ENCODE results near the gene NOP56. TPM values are rescaled to one million over a fixed set of nuclear protein-coding genes. Genes with fewer than 3 reads are reported as not detected.

NOP56 gene
- total RNA-seq = 100 to 1,000 TPM; 324 to 443 TPM

GRCh38 chr20:2651772-2652723, at the start of gene NOP56:
Gene NOP56, plus strand, starts transcription at chr20:2652632. Its CDS starts 29 bp downstream, at chr20:2652661.
- peak; percentile 96 to 99 for DNase-seq (ENCODE audit: low spot score in 2 of 2)
- Mint-ChIP-seq H3K27ac (peak within 1 kb of the TSS; percentile 89 to 95), H3K9me3 (no peaks in the 10 kb centered on the region), H3K36me3 (peaks cover 43 to 49% of the 10 kb centered on the region in 2 donors)
- ATAC-seq = peak; percentile 91 to 92

GRCh38 chr20:2602746-2603145, 49.7 kb upstream of the NOP56 start:
- Mint-ChIP-seq H3K27ac (no peak overlapping the region), H3K9me3 (peaks cover 6 to 8% of the 10 kb centered on the region in 2 donors), H3K36me3 (peaks cover 7% of the 10 kb centered on the region in 2 donors)
- DNase-seq (ENCODE audit: low spot score in 2 of 2) (no peak), ATAC-seq (no peak)

- no peak overlapping the region for H3K27ac Mint-ChIP-seq
- DNase-seq (ENCODE audit: low spot score in 2 of 2) (no peak), ATAC-seq (no peak)
- H3K9me3 Mint-ChIP-seq = peaks cover 6 to 12% of the 10 kb centered on the region in 2 donors
- peaks cover 7% of the 10 kb centered on the region in 2 donors for H3K36me3 Mint-ChIP-seq
Observed at GRCh38 chr20:2603816-2604505, 48.5 kb upstream of the NOP56 start.

- peaks cover 6 to 12% of the 10 kb centered on the region in 2 donors for H3K9me3 Mint-ChIP-seq
- ATAC-seq (no peak), DNase-seq (ENCODE audit: low spot score in 2 of 2) (no peak)
- no peak overlapping the region for H3K27ac Mint-ChIP-seq
- H3K36me3 Mint-ChIP-seq = peaks cover 7% of the 10 kb centered on the region in 2 donors
Observed at GRCh38 chr20:2604506-2604835, 48.0 kb upstream of the NOP56 start.

- H3K27ac Mint-ChIP-seq = no peak overlapping the region
- no peak for ATAC-seq
- peaks cover 6 to 12% of the 10 kb centered on the region in 2 donors for H3K9me3 Mint-ChIP-seq
- peaks cover 7% of the 10 kb centered on the region in 2 donors for H3K36me3 Mint-ChIP-seq
- no peak for DNase-seq (ENCODE audit: low spot score in 2 of 2)
Observed at GRCh38 chr20:2606507-2607006, 45.9 kb upstream of the NOP56 start.

GRCh38 chr20:2610326-2610725, 42.1 kb upstream of the NOP56 start:
- Mint-ChIP-seq H3K9me3 (peaks cover 6 to 12% of the 10 kb centered on the region in 2 donors), H3K36me3 (peaks cover 7% of the 10 kb centered on the region in 2 donors), H3K27ac (no peak overlapping the region)
- ATAC-seq = no peak
- no peak for DNase-seq (ENCODE audit: low spot score in 2 of 2)

- ATAC-seq = no peak
- Mint-ChIP-seq H3K36me3 (peaks cover 7% of the 10 kb centered on the region in 2 donors), H3K27ac (no peak overlapping the region), H3K9me3 (peaks cover 6 to 12% of the 10 kb centered on the region in 2 donors)
- DNase-seq (ENCODE audit: low spot score in 2 of 2) = no peak
Observed at GRCh38 chr20:2610941-2611720, 41.3 kb upstream of the NOP56 start.

- Mint-ChIP-seq H3K9me3 (peaks cover 5 to 11% of the 10 kb centered on the region in 2 donors), H3K36me3 (peaks cover 5% of the 10 kb centered on the region in 2 donors), H3K27ac (no peak overlapping the region)
- ATAC-seq = no peak
- DNase-seq (ENCODE audit: low spot score in 2 of 2) = no peak
Observed at GRCh38 chr20:2612073-2612472, 40.4 kb upstream of the NOP56 start.

- ATAC-seq = no peak
- H3K36me3 Mint-ChIP-seq = peaks cover 0 to 6% of the 10 kb centered on the region in 2 donors
Observed at GRCh38 chr20:2616634-2617033, 35.8 kb upstream of the NOP56 start.

GRCh38 chr20:2617099-2617714, 35.2 kb upstream of the NOP56 start:
- peaks cover 0 to 6% of the 10 kb centered on the region in 2 donors for H3K36me3 Mint-ChIP-seq
- ATAC-seq (no peak), DNase-seq (ENCODE audit: low spot score in 2 of 2) (no peak)
- no peaks in the 10 kb centered on the region for H3K9me3 Mint-ChIP-seq
- H3K27ac Mint-ChIP-seq = no peak overlapping the region

More at GRCh38 chr20:2616634-2617033, 35.8 kb upstream of the NOP56 start:
- Mint-ChIP-seq H3K27ac (no peak overlapping the region), H3K9me3 (no peaks in the 10 kb centered on the region)
- DNase-seq (ENCODE audit: low spot score in 2 of 2) = no peak

- peaks cover 0 to 6% of the 10 kb centered on the region in 2 donors for H3K36me3 Mint-ChIP-seq
- ATAC-seq (no peak), DNase-seq (ENCODE audit: low spot score in 2 of 2) (no peak)
- no peaks in the 10 kb centered on the region for H3K9me3 Mint-ChIP-seq
- no peak overlapping the region for H3K27ac Mint-ChIP-seq
Observed at GRCh38 chr20:2618815-2619214, 33.6 kb upstream of the NOP56 start.

- no peaks in the 10 kb centered on the region for H3K9me3 Mint-ChIP-seq
- peaks cover 0 to 6% of the 10 kb centered on the region in 2 donors for H3K36me3 Mint-ChIP-seq
- DNase-seq (ENCODE audit: low spot score in 2 of 2) (no peak), ATAC-seq (no peak)
- peak overlapping the region in 1 of 2 donors; percentile 31 for H3K27ac Mint-ChIP-seq
Observed at GRCh38 chr20:2619337-2619736, 33.1 kb upstream of the NOP56 start.

- DNase-seq (ENCODE audit: low spot score in 2 of 2) = no peak
- ATAC-seq = peak in 1 of 2 donors; percentile 56
- no peaks in the 10 kb centered on the region for H3K9me3 Mint-ChIP-seq
- peaks cover 0 to 6% of the 10 kb centered on the region in 2 donors for H3K36me3 Mint-ChIP-seq
- peak overlapping the region in 1 of 2 donors; percentile 46 for H3K27ac Mint-ChIP-seq
Observed at GRCh38 chr20:2619961-2620595, 32.4 kb upstream of the NOP56 start.

- no peak for DNase-seq (ENCODE audit: low spot score in 2 of 2)
- Mint-ChIP-seq H3K9me3 (peaks cover 0 to 3% of the 10 kb centered on the region in 2 donors), H3K27ac (no peak overlapping the region), H3K36me3 (peaks cover 5 to 7% of the 10 kb centered on the region in 2 donors)
- no peak for ATAC-seq
Observed at GRCh38 chr20:2624190-2624589, 28.2 kb upstream of the NOP56 start.

GRCh38 chr20:2625062-2625461, 27.4 kb upstream of the NOP56 start:
- H3K9me3 Mint-ChIP-seq = peaks cover 0 to 3% of the 10 kb centered on the region in 2 donors
- peaks cover 0 to 7% of the 10 kb centered on the region in 2 donors for H3K36me3 Mint-ChIP-seq
- ATAC-seq = no peak
- H3K27ac Mint-ChIP-seq = no peak overlapping the region
- no peak for DNase-seq (ENCODE audit: low spot score in 2 of 2)
